ENCODE results near the gene P3H2.

Gene P3H2

DNA sequence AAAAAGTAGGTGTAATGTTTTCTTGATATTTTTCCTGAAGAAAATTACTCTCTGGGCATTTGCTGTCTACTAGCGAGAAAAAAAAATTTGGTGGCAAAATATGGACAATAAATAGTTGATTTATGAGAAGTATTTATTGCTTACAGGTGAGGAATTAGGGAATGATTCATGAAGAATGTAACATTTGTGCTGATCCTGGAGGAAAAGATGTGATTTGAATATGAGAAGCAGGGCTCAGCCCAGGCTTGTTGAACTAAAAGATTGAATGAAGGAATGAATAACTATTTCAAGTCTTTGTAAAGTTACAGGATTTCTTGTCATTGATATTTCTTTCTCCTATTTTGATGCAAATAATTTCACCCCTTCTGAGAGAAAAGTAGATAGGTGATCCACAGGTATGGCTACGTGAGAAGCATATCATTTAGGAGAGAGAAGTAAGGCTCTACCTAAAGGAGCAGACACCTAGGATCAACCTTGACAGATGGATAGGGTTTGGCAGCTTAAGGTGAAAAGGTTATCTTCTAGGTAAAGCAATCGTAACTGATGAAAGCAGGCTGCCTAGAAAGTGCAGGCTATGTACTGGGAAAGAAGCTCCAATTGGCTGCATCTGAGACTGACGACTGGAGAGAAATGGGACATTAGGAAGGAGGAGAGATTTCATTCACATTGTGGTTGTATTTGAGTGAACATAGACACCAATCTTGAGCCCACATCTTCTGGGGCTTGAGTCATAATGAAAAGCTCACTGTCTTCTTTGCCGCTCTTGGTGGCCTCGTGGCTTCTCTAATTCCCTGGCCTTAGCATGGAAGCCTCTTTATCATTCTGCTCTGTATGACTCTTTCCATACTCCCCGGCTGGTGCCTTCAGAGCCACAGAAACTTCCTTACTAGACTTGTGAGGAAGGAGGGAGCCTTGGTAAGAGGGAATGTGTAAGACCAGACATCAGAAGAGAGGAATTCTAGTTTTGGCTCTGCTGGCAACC, 106.5 kb downstream of the P3H2 start:
- DNase-seq, result no peak

DNA sequence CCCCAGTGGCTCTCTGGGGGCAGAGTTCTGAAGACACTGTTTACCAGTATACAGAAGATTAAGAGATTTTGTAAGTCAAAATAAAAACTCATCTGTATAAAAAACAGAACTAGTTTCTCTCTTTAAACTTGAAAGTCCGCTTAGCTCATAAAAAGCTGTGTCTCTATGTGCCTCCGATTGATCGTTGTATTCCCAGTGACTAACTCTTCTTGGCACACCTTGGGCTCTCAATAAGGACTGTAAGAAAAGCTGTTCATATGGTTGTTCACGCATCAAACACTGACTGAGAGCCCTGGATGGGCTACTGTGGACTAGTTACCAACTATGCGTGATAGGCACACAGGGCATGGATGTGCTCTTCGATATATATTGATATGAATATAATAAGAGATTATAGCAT, 107.9 kb downstream of the P3H2 start:
- no peak for DNase-seq

DNA sequence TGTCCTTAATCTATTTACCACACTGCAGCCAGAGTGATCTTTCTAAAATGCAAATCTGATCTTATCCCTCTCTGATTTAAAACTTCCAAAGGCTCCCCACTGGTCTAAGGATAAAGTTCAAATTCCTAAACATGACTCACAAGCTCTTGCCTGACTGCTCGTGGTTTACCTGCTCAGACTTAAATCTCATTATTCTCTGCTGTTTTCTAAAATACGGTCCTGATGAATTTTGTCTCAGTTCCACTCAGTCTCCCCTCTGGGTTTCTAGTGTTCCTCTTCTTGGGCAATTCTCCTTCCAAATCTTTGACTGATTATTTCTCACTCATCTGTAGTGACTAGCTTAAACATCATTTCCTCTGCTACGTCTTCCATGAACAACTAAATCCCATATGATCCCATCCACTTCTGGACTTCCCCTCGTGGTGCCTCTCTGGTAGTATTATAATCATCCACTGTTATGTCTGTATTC, 108.3 kb downstream of the P3H2 start:
- DNase-seq, result no peak

DNA sequence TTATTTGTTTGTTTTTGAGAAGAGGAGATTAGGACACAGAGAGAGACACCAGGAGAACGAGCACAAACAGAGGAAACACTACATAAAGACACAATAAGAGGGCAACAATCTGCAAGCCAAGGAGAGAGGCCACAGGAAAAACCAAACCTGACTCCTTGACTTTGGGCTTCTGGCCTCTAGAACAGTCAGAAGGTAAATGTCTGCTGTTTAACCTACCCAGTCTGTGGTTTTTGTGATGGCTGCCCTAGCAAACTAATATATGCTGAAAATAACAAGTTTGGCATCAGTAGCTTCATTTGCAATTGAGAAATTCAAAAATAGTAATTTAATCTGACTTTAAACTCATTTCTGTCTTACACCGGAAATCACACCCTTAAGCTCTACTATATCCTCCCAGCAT, 110.2 kb downstream of the P3H2 start:
- no peak for DNase-seq

DNA sequence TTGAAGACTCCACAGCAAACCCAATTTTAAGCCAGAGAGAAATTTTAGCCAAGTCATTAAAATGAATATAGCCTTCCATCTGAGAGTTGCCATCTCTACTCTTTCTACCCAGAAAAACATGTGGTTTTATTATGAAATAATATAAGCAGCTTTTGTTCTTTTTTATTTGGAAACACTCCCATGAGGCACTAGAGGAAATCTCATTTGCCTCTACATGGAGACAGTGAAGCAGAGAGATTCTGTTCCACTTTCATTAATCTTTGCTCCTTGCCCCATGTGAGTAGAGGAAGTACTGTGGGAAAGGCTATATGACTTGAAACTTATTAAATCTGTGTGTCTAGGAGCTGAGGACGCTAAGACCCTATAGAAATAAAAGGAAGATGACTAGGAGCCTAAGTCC, 111.1 kb downstream of the P3H2 start:
- no peak for DNase-seq

DNA sequence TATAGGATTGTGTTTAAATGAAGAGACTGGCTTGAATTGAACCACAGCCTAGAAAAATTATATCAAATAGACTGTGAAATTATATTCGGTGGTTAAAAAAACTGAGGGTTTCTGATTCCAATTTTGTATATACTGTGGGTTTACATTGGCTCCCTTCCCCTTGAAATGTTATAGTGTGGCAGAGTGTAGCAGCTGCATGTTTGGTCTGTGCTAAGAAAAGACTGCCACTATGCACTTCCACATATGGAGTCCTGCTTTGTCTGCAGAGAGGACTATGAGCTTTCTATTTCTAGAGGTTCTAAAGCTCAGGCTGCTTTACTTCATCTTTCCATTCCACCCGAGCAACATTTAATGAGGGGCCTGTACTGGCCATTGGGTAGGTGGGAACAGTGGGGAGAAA, 112.3 kb downstream of the P3H2 start:
- no peak for DNase-seq

DNA sequence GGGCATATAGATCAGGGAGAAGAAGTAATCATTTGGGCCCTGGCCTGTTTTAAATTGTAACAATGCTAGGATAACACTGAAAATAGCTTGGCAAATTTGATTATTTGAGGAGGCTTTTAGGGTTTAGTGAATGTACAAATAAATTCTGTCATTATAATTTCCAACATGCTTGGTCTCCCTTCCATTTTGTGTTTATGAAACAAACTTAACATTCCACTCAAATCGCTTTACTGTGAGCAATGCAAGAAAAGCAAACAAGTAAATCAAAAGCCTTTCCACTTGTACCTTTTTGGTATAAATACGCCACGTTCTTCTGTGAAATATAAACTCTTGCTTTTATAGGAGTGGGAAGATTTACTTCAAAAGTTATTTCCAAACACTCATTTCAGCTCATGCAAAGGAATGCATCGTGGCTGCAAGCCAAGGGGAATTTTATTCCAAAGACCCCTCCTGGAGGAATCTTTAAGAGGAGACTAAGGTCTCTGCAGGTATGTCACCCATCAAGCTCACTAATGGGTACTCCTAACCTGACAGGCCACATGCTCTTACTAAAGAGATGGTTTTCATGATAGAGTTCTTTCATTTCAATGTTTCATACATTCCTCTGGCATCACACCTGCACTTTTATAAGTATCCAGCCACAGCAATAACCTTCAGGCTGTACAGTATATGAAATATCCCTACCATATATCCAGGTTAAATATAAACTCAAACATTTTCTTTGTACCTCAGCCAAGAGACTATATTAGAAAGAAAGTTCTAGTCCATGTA, 115.2 kb downstream of the P3H2 start:
- DNase-seq, result no peak

DNA sequence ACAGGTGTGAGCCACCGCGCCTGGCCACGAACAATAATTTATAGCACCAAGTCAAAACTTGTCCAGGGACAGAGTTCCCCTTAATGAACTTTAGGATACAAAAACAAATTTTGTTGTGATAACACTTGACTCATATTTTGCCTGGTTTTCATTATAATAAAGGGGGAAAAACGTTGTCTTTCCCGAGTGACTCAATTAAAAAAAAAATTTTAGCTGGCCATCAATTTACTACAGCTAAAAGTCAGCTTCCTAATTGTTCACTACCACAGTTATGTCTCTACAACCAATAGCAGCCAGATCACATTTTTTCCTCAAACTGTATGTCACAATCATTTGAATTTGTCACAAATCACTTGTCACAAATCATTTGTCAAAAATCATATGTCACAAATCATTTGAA, 116.0 kb downstream of the P3H2 start:
- no peak for DNase-seq

DNA sequence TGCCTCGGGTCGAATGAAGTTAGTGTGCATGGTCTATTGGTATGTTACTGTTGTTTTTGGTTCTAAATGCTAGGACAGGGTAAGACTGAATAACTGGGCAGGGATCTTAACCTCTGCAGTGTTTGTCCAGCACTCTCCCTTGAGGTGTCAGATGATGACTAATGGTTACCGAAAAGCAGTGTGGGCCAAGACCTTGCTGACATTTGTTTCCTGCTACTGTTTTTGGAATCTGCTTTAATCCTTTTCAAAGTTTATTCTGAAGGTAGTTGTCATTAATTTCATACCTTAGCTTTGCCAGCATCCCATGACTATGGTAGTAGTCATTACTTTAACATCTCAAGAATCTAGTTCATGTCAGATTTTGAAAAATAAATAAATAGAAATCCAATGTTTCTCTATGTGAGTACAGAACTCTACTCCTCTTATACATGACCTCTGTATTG, 117.0 kb downstream of the P3H2 start:
- DNase-seq, result no peak

DNA sequence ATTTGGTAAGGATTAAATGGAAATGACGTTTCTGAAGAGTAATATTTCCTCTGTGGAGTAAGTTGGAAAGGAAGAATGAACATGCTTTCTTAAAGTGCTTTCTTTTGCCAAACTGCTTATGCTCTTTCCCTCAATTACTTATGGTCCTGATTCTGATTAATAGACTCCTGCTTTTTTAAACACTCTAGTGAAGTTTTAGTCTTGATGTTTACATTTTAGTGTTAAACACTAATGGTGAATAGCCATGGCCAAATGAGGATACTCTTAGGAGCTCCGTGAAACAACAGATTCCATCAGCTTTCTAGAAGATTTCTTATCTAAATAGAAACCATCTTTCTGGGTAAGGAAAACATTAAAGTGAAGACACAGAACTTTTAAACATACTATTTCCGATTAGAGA, 117.6 kb downstream of the P3H2 start:
- DNase-seq, result no peak

DNA sequence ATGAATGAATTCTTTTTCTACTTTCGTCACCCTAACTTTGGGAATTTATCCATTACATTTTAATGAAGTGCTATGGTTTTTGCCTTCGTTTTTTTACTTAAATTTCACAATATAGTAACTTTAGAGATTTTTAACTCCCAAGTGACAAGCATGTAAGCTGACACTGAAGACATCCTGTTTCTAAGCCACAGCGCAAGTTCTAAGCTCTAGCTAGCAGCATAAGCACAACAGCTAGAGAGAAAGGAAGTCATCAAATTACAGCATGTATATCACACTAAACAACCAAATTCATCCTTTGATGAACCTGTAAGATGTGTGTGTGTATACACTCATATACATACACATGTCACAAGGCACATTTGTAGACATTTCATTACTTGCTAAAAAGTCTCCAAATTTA, 119.3 kb downstream of the P3H2 start:
- DNase-seq, result no peak

DNA sequence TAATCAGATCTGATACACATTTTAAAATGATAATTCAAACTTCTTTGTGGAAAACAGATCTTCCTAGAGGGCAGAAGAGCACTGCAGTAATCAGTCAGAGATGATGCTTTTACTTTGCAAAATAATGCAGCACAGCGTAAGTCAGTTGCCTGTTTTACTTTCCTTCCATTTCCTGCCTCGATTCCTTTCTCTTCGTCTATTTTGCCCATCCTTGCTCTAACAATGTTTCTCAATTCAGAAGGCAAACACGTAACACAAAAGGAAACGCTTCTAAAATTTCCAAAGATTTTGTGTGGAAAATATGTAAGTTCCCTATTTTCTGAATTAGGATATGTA, 119.9 kb downstream of the P3H2 start:
- no peak for DNase-seq

DNA sequence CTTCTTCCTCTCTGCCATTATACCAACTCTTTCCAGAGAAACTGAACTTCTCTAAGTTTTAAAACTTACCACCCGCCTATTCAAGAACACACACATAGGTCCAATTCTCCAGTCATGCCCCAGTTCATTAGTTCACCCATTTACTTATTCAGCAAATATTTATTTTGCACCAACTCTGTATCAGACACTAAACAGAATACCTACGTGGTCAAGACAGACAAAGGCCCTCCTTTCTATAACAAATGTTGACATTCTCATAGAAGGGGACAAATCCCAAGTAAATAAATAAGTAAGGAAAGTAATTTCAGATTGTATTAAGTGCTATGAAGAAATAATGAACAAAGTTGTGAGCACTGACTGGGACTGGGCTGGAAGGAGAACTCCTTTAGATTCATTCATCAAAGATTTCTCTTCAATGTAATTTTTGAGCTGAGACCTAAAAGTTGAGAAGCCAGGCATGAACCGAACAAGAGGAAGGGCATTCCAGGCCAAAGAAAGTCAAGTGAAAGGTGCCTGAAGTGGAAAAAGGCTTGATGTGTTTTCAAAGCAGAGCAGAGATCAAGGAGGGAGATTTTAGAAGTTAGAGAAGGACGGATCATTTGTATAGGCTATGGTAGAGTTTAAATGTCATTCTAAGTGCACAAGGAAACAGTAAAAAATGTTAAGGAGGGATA, 120.4 kb downstream of the P3H2 start:
- DNase-seq, result no peak

DNA sequence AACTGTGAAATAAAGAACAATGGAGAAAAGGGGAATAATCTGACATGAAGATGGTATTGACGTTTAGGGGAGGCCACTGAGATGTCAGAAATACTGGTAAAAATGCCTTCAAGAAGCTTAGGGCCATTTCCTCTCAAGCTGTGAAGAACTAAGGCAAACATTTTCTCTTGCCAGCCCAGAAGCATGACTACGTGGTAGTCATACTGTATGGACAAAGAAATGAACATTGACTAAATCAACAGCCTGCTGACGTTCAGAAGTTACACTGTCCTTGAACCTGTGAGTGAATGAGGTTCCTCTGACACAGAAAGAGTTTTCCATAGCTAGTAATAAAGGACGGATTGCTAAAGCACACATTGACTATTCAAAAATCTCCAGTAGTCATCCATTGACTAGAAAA, 121.0 kb downstream of the P3H2 start:
- no peak for DNase-seq

DNA sequence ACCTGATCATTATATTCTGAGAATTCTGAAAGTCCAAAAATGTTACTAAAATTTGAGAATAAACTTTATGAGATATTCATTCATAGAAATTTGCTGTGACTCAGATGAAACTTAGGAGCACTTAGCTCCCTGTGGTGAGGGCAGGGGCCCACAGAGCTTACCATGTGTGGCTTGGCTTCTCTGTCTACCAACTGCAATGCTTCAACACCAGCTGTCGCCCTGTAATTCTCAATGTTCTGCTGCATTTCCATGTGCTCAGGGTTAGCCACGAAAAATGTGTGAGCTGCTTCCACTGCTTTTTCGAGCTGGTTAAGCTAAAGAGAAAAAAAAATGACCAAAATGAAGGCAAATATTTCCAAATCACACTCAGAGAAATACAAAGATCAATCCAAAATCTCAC, 125.6 kb downstream of the P3H2 start:
- DNase-seq, result no peak

DNA sequence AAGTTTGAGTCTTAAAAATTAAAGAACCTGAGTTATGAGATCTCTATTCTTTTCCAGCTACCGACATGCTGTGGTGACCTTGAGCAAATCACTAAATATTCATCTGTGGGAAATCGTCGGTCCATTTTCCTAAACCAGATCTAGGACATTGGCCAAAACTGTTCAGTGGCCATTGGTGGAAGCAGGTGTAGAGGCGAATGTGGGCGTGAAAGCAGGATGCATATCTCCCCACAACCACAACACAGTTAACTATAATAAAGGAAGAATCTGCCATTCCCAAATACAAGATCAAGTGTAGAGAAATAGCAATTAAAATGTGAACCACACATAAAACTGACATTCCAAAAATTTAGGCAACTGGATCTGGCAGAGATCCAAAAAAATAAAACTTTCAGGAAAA, 129.9 kb downstream of the P3H2 start:
- no peak for DNase-seq

DNA sequence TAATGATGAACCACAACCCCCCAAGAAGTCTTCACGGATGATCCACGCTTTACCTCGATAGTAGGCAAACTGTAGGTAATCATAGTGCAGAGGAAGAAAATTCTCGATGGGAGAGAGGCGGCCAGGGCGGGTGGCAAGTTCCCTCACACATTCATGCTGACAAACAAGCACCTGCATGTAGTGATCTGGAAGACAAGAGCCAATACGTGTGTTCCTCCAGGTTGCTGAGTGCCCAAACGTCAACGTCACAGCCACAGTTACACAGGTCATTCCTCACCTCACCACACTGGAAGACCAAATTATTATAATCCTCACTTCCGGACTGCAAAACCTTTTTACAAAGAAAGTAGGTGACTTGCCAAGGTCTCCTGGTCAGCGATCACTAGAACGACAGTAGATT, 131.8 kb downstream of the P3H2 start:
- DNase-seq, result no peak

DNA sequence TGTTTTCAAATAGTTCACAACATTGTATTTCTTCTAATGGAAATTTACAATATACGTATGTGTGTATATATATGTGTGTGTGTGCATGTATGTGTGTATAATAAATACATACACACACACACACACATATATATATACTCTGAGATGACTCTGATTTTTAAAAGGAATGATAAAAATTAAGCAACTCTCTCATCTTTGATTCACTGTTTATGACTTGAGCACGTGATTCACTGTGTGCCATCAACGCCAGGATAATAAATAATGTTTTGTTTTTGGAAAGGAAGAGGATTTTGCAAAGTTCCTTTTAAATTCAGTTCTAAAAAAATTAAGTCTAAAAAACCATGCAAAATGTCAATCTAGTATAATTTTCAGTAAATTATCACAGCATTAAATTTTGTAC, 132.4 kb downstream of the P3H2 start:
- DNase-seq, result no peak

DNA sequence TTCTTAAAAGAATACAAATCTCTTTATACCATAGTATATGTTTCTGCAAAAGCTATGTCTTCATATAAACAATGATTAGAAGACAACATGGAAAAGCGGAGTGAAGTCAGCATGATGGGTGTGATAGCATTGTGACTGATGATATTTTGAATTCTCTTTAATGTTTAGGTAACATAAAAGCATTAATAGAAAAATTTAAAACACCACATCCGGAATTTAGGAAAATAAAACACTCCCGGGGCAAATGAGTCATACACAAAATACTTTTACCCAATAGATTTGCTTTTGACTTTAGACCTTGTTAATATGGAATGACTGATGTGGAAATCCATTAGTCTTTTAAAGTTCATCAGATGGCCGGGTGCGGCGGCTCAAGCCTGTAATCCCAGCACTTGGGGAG, 134.7 kb downstream of the P3H2 start:
- DNase-seq, result no peak

DNA sequence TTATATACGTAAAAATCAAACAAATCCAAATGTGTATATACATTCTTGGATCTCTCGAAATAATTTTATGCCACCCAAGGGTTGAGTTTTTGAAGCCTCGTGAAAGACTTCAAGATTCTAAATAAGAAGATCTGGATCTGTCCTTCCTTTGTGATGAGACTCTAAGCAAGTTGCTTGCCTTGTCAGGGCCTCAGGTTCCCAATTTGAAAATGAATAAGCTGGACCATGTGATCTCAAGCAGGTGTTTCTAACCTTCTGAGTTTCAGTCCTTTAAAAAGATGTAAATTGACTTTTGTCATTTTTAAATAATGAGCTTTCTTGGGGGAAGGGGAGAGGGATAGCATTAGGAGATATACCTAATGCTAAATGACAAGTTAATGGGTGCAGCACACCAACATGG, 137.1 kb downstream of the P3H2 start:
- DNase-seq, result no peak

DNA sequence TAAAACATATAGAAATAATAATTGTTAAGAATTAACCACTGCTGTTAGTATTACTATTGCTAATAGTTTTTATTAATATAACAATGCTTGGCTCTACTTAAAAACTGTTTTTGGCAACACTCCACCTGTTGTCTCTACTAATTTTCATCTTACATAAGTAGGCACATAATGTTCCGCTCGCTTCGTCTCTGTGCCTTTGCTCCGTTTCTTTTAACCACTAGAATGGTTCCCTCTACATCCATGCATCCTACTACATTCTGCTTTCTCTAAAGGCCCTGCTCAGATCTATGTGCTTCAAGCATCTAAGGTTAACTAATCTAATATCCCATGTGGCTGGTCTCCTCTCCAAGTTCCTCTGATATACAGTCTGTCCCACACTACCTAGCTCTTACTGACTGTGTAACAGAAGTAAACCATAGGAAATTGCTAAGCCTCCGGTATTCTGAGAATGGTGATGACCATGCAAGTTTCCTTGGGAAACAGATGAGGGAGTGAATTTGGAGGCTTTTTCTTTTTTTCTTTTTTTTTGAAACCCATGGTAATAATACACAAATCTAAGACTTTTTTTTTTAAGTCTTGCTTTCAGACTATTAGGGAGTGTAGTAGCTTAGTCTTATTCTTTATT, 138.3 kb downstream of the P3H2 start:
- DNase-seq, result no peak

DNA sequence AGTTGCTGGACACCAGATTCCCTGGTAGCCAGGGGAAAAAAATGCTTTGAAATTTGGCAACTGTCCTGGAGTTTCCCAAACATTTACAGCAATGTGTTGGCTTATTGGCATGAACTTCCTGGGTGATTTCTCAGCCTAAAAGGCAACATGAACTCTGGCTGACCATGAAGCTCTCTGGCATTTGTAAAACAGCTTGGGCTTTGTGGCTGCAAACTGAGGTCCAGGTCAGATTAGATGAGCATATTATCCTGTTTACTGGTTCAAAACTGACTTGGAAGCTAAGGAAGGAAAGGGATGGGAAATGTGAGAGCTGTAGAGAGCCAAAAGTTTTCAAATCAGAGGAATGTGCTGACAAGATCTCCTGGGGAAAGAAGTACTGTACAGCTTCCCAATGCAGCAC, 139.0 kb downstream of the P3H2 start:
- DNase-seq, result no peak

DNA sequence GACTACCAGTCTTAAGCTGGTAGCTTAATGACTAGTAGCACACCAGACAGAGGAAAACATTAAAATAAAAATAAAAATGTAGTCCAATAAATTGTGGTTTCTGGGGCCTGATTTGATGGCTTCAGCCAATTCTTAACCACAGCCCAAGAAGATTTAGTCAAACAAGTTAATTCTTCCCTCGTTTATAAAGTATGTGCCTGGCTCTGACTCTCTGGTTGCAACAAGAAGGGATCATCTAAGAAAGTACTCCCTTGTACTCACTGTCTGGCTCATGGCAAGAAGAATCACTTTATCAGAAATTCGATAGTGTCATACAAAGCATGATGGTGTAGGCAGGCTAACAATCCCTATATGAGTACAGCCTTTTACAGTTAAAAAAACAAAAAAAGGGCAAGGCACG, 141.9 kb downstream of the P3H2 start:
- no peak for DNase-seq

Data from activated CD4-positive, CD25-positive, alpha-beta regulatory T cell (primary cell).